Neural cell (in vitro differentiated cells): ENCODE results near the gene BRD3. TPM values are rescaled to one million over a fixed set of nuclear protein-coding genes. Genes with fewer than 3 reads are reported as not detected.
"Not testable (repeated sequence)": the region's sequence is repeated elsewhere in the genome, so short reads cannot be mapped to it uniquely, and the experiment has no call there.

ENCODE experiments used
- H2AFZ ChIP-seq: fragments of 200-600, 300-800 bp; sonication (generic), shearing (Covaris generic); 2 replicates; pipeline ENCODE4 v1.6.0; 2014; ENCODE audit warnings: low read depth, mild to moderate bottlenecking, antibody characterized with exemption, low read length, moderate library complexity
- H3F3A ChIP-seq: fragments of 200-600 bp; shearing (Covaris generic); 2 replicates; pipeline ENCODE4 v1.6.1; 2016; ENCODE audit warnings: mild to moderate bottlenecking, moderate library complexity, mixed read lengths, antibody characterized with exemption, low read length; ENCODE audit not compliant: insufficient read depth, poor library complexity, severe bottlenecking
- H3K27ac ChIP-seq: fragments of 200-600, 300-800 bp; sonication (generic), shearing (Covaris generic); 2 replicates; pipeline ENCODE4 v1.5.1; 2014; ENCODE audit warnings: mild to moderate bottlenecking, low read length, moderate library complexity
- H3K27me3 ChIP-seq: fragments of 300-800, 200-600 bp; sonication (generic), shearing (Covaris generic); 2 replicates; pipeline ENCODE4 v1.6.0; 2014; ENCODE audit warnings: mild to moderate bottlenecking, low read depth, low read length, moderate library complexity; ENCODE audit not compliant: insufficient read depth
- H3K36me3 ChIP-seq: fragments of 300-800, 200-600 bp; sonication (generic), shearing (Covaris generic); 2 replicates; pipeline ENCODE4 v1.5.1; 2014; ENCODE audit warnings: mild to moderate bottlenecking, antibody characterized with exemption, low read length, moderate library complexity; ENCODE audit not compliant: insufficient read depth
- H3K4me2 ChIP-seq: fragments of 300-800, 200-600 bp; sonication (generic), shearing (Covaris generic); 2 replicates; pipeline ENCODE4 v1.6.0; 2014; ENCODE audit warnings: mild to moderate bottlenecking, low read length
- H3K4me3 ChIP-seq: fragments of 300-800, 200-600 bp; sonication (generic), shearing (Covaris generic); 2 replicates; pipeline ENCODE4 v1.5.1; 2014; ENCODE audit warnings: mild to moderate bottlenecking, low read length, moderate library complexity
- H3K79me2 ChIP-seq: fragments of 200-600 bp; shearing (Covaris generic); replicated peaks from 2 replicates; pipeline ENCODE4 v1.6.0; 2014; ENCODE audit warnings: mild to moderate bottlenecking, low read length, moderate library complexity; ENCODE audit not compliant: insufficient read depth
- H3K9ac ChIP-seq: fragments of 300-800, 200-600 bp; sonication (generic), shearing (Covaris generic); 2 replicates; pipeline ENCODE4 v1.6.1; 2016; ENCODE audit warnings: mild to moderate bottlenecking, low read length, mixed read lengths
- H3K9me2 ChIP-seq: fragments of 200-600 bp; shearing (Covaris generic); 2 replicates; pipeline ENCODE4 v1.6.1; 2016; ENCODE audit warnings: mild to moderate bottlenecking, low read length, mixed read lengths; ENCODE audit not compliant: insufficient read depth
- H3K9me3 ChIP-seq: fragments of 200-600, 300-800 bp; sonication (generic), shearing (Covaris generic); 2 replicates; pipeline ENCODE4 v1.6.1; 2016; ENCODE audit warnings: mild to moderate bottlenecking, mixed run types, low read length, moderate library complexity, mixed read lengths
- H4K20me1 ChIP-seq: fragments of 200-600 bp; shearing (Covaris generic); 2 replicates; pipeline ENCODE4 v1.6.1; 2016; ENCODE audit warnings: mild to moderate bottlenecking, mixed run types; ENCODE audit not compliant: insufficient read depth
- EP300 ChIP-seq: fragments of 450-650 bp; conservative IDR thresholded peaks from 2 replicates; pipeline ENCODE4 v1.6.1; 2014; ENCODE audit warnings: antibody characterized with exemption, mild to moderate bottlenecking, moderate library complexity; ENCODE audit not compliant: poor library complexity, severe bottlenecking
- EZH2 ChIP-seq: fragments of 200-600, 300-800 bp; shearing (Covaris generic), sonication (generic); IDR thresholded peaks from 2 replicates; pipeline ENCODE4 v1.6.1; 2014; ENCODE audit warnings: antibody characterized with exemption, low read length, borderline replicate concordance, mild to moderate bottlenecking; ENCODE audit not compliant: insufficient read depth, poor library complexity, severe bottlenecking
- MXI1 ChIP-seq: fragments of 450-650 bp; conservative IDR thresholded peaks from 2 replicates; pipeline ENCODE4 v1.6.1; 2014; ENCODE audit warnings: antibody characterized with exemption, mild to moderate bottlenecking; ENCODE audit not compliant: poor library complexity, severe bottlenecking
- POLR2AphosphoS5 ChIP-seq: IDR thresholded peaks from 2 replicates; pipeline ENCODE4 v1.6.1; 2012
- RAD21 ChIP-seq: fragments of 450-650 bp; conservative IDR thresholded peaks from 2 replicates; pipeline ENCODE4 v1.6.1; 2014; ENCODE audit warnings: antibody characterized with exemption, mild to moderate bottlenecking, moderate library complexity
- SMC3 ChIP-seq: fragments of 450-650 bp; conservative IDR thresholded peaks from 2 replicates; pipeline ENCODE4 v1.6.1; 2014; ENCODE audit warnings: antibody characterized with exemption, mild to moderate bottlenecking, moderate library complexity; ENCODE audit not compliant: poor library complexity
- TAF1 ChIP-seq: IDR thresholded peaks from 2 replicates; pipeline ENCODE4 v1.6.1; 2012; ENCODE audit warnings: low read depth
- polyA plus RNA-seq: library from polyadenylated mRNA; depleted of rRNA; stranded (reverse); fragments of >200 nt; gene quantifications from 2 replicates; pipeline ENCODE4 v1.2.3, GENCODE V29; 2014
- TF ChIP-seq, protein P1 (sequence below): fragments of 450-650 bp; IDR thresholded peaks from 2 replicates; pipeline ENCODE4 v1.5.1; 2014; ENCODE audit warnings: antibody characterized with exemption, mild to moderate bottlenecking, moderate library complexity; ENCODE audit not compliant: poor library complexity, severe bottlenecking
- TF ChIP-seq, protein P2 (sequence below): IDR thresholded peaks from 2 replicates; pipeline ENCODE4 v1.6.1; 2012; ENCODE audit warnings: borderline replicate concordance

The BRD3 gene
- polyA plus RNA-seq, 1 donor from 2014 or later = 17.6 TPM

DNA sequence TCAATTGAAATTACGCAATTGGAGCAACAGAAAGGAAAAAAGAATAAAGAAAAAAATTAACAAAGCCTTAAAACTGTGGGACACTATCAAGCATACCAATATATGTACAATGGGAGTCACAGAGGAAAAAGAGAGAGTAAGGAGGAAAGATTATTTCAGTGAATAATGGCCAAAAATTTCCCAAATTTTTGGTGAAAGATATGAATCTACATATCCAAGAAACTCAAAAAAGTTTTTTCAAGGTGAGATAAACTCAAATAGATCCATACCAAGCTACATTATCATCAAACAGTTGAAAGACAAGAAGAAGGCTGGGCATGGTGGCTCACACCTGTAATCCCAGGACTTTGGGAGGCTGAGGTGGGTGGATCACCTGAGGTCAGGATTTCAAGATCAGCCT lies 8.8 kb upstream of the BRD3 start:
- Histone ChIP-seq H3K36me3 (no peaks in the 10 kb centered on the region), H3K9ac (no peak overlapping the region), H4K20me1 (no peaks in the 10 kb centered on the region), H3K27ac (no peak overlapping the region), H3K27me3 (no peaks in the 10 kb centered on the region), H3K79me2 (no peaks in the 10 kb centered on the region), H3F3A (no peaks in the 10 kb centered on the region), H3K4me3 (no peak overlapping the region), H2AFZ (no peak overlapping the region), H3K9me3 (no peaks in the 10 kb centered on the region), H3K9me2 (no peaks in the 10 kb centered on the region), H3K4me2 (no peak overlapping the region)
- TF ChIP-seq SMC3 = no peak
- TF ChIP-seq, protein P1, sequence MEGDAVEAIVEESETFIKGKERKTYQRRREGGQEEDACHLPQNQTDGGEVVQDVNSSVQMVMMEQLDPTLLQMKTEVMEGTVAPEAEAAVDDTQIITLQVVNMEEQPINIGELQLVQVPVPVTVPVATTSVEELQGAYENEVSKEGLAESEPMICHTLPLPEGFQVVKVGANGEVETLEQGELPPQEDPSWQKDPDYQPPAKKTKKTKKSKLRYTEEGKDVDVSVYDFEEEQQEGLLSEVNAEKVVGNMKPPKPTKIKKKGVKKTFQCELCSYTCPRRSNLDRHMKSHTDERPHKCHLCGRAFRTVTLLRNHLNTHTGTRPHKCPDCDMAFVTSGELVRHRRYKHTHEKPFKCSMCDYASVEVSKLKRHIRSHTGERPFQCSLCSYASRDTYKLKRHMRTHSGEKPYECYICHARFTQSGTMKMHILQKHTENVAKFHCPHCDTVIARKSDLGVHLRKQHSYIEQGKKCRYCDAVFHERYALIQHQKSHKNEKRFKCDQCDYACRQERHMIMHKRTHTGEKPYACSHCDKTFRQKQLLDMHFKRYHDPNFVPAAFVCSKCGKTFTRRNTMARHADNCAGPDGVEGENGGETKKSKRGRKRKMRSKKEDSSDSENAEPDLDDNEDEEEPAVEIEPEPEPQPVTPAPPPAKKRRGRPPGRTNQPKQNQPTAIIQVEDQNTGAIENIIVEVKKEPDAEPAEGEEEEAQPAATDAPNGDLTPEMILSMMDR = no peak

DNA sequence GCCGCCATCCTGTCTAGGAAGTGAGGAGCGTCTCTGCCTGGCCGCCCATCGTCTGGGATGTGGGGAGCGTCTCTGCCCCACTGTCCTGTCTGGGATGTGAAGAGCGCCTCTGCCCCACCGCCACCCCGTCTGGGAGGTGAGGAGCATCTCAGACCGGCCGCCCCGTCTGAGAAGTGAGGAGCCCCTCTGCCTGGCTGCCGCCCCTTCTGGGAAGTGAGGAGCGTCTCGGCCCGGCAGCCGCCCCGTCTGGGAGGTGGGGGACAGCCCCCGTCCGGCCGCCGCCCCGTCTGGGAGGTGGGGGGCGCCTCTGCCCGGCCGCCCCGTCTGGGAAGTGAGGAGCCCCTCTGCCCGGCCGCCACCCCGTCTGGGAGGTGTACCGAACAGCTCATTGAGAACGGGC lies 7.9 kb upstream of the BRD3 start:
- not testable (repeated sequence) for H3K4me3 ChIP-seq, H2AFZ ChIP-seq, H3K27me3 ChIP-seq, H3K79me2 ChIP-seq, H4K20me1 ChIP-seq, H3K27ac ChIP-seq, H3K4me2 ChIP-seq, H3K9ac ChIP-seq, H3K9me3 ChIP-seq, H3K9me2 ChIP-seq, H3K36me3 ChIP-seq, H3F3A ChIP-seq

GRCh38 chr9:134073500-134073899 lies 5.7 kb upstream of the BRD3 start:
- Histone ChIP-seq H3K79me2 (no peaks in the 10 kb centered on the region), H3F3A (no peaks in the 10 kb centered on the region), H3K4me3 (no peak overlapping the region), H3K27me3 (no peaks in the 10 kb centered on the region), H3K9me2 (no peaks in the 10 kb centered on the region), H3K36me3 (no peaks in the 10 kb centered on the region), H3K27ac (no peak overlapping the region), H3K9me3 (no peaks in the 10 kb centered on the region), H3K9ac (no peak overlapping the region), H3K4me2 (no peak overlapping the region), H2AFZ (no peak overlapping the region), H4K20me1 (no peaks in the 10 kb centered on the region)
- TF ChIP-seq, protein P1 = no peak
- TF ChIP-seq MXI1 = no peak
- TF ChIP-seq EZH2 = no peak
- TF ChIP-seq SMC3 = no peak
- no peak for TF ChIP-seq POLR2AphosphoS5
- TF ChIP-seq, protein P2, sequence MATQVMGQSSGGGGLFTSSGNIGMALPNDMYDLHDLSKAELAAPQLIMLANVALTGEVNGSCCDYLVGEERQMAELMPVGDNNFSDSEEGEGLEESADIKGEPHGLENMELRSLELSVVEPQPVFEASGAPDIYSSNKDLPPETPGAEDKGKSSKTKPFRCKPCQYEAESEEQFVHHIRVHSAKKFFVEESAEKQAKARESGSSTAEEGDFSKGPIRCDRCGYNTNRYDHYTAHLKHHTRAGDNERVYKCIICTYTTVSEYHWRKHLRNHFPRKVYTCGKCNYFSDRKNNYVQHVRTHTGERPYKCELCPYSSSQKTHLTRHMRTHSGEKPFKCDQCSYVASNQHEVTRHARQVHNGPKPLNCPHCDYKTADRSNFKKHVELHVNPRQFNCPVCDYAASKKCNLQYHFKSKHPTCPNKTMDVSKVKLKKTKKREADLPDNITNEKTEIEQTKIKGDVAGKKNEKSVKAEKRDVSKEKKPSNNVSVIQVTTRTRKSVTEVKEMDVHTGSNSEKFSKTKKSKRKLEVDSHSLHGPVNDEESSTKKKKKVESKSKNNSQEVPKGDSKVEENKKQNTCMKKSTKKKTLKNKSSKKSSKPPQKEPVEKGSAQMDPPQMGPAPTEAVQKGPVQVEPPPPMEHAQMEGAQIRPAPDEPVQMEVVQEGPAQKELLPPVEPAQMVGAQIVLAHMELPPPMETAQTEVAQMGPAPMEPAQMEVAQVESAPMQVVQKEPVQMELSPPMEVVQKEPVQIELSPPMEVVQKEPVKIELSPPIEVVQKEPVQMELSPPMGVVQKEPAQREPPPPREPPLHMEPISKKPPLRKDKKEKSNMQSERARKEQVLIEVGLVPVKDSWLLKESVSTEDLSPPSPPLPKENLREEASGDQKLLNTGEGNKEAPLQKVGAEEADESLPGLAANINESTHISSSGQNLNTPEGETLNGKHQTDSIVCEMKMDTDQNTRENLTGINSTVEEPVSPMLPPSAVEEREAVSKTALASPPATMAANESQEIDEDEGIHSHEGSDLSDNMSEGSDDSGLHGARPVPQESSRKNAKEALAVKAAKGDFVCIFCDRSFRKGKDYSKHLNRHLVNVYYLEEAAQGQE = no peak
- TF ChIP-seq EP300 = no peak
- TF ChIP-seq RAD21 = no peak
- no peak for TF ChIP-seq TAF1

DNA sequence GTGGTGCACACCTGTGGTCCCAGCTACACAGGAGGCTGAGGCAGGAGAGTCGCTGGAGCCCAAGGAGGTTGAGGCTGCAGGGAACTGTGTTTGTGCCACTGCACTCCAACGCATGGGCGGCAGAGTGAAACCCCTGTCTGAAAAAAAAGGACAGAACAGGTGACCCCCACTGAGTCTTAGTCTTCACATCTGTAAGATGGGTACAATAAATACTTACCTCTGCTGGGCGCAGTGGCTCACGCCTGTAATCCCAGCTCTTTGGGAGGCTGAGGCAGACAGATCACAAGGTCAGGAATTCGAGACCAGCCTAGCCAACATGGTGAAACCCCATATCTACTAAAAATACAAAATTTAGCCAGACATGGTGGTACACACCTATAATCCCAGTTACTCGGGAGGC lies 4.9 kb upstream of the BRD3 start:
- H3K79me2 ChIP-seq, H3K9me3 ChIP-seq, H4K20me1 ChIP-seq, H3K9ac ChIP-seq, H3K4me2 ChIP-seq, H3F3A ChIP-seq, H3K27me3 ChIP-seq, H3K27ac ChIP-seq, H3K36me3 ChIP-seq, H3K9me2 ChIP-seq, H3K4me3 ChIP-seq, H2AFZ ChIP-seq: not testable (repeated sequence)
